Coronary artery (tissue), 2 donors: ENCODE data around the gene NCKAP5.

Source experiments
- DNase-seq: peaks from one replicate; pipeline ENCODE4 v3.0.0-alpha.2; 2017; ENCODE audit warnings: low spot score
- H3K27ac ChIP-seq, 2 donors: fragments of 200-600 bp; sonication (generic); one replicate each; pipeline ENCODE4 v1.5.1; 2016 to 2019
- H3K4me3 ChIP-seq: fragments of 200-600 bp; sonication (generic); 2 replicates; pipeline ENCODE4 v1.5.1; 2016; ENCODE audit warnings: mild to moderate bottlenecking, moderate library complexity
- TF ChIP-seq, protein P1 (sequence below): fragments of 200-600 bp; sonication (generic); IDR thresholded peaks from one replicate; pipeline ENCODE4 v1.5.1; 2019; ENCODE audit warnings: antibody characterized with exemption

Gene NCKAP5

GRCh38 chr2:133462811-133463210 lies 105.5 kb downstream of the NCKAP5 start:
- TF ChIP-seq, protein P1, sequence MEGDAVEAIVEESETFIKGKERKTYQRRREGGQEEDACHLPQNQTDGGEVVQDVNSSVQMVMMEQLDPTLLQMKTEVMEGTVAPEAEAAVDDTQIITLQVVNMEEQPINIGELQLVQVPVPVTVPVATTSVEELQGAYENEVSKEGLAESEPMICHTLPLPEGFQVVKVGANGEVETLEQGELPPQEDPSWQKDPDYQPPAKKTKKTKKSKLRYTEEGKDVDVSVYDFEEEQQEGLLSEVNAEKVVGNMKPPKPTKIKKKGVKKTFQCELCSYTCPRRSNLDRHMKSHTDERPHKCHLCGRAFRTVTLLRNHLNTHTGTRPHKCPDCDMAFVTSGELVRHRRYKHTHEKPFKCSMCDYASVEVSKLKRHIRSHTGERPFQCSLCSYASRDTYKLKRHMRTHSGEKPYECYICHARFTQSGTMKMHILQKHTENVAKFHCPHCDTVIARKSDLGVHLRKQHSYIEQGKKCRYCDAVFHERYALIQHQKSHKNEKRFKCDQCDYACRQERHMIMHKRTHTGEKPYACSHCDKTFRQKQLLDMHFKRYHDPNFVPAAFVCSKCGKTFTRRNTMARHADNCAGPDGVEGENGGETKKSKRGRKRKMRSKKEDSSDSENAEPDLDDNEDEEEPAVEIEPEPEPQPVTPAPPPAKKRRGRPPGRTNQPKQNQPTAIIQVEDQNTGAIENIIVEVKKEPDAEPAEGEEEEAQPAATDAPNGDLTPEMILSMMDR: no peak
- no peak for DNase-seq
- Histone ChIP-seq H3K27ac (no peak overlapping the region), H3K4me3 (no peak overlapping the region)

- TF ChIP-seq, protein P1: no peak
- Histone ChIP-seq H3K4me3 (no peak overlapping the region), H3K27ac (no peak overlapping the region)
- no peak for DNase-seq
Measured at GRCh38 chr2:133461484-133461883, 106.8 kb downstream of the NCKAP5 start.

- TF ChIP-seq, protein P1: no peak
- DNase-seq: no peak
- Histone ChIP-seq H3K4me3 (no peak overlapping the region), H3K27ac (no peak overlapping the region)
Measured at GRCh38 chr2:133459590-133459989, 108.7 kb downstream of the NCKAP5 start.

GRCh38 chr2:133458280-133458679 lies 110.0 kb downstream of the NCKAP5 start:
- H3K4me3 ChIP-seq: no peak overlapping the region

DNA sequence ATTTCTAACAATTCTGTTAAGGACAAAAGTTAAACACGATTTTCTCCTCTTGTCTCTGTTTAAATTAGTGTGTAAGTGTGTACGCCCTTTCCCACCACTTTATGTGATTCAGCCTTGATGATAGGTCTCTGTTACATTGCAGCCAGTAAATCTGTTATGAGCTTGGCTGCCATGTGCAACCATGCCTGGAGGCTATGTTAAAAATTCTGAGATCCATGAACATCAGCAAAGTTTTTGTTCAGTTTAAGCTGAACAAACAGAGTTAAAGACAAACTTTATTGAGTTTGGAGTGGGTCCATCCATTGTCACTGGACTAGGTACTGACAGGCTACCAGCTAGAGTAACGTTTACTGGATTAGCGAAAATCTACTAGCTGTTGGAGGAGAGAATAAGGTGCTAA lies 110.4 kb downstream of the NCKAP5 start:
- Histone ChIP-seq H3K4me3 (no peak overlapping the region), H3K27ac (no peak overlapping the region)
- TF ChIP-seq, protein P1: no peak
- no peak for DNase-seq

More at GRCh38 chr2:133458280-133458679, 110.0 kb downstream of the NCKAP5 start:
- TF ChIP-seq, protein P1: no peak
- no peak overlapping the region for H3K27ac ChIP-seq
- no peak for DNase-seq

GRCh38 chr2:133456971-133457370 lies 111.3 kb downstream of the NCKAP5 start:
- H3K4me3 ChIP-seq: no peak overlapping the region
- no peak overlapping the region for H3K27ac ChIP-seq
- no peak for DNase-seq
- TF ChIP-seq, protein P1: no peak

DNA sequence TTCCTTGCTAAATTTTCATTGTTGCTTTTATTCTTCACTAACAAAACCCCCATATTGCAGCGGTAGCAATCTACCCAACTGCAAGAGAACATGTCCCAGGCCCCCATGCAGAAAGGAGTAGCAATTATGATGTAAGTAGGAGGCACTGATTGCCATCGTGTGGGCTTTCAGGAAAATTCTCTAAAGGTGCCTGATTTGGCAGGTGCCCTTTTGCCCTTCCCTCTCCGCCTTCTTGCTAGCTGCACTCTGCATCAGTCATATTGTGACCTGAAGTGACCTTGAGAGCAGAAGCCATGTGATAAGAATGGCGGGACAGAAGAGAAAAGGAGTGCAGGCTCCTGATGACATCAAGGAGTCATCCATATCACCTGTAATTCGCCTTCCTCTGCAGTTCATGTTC lies 112.1 kb downstream of the NCKAP5 start:
- TF ChIP-seq, protein P1: no peak
- Histone ChIP-seq H3K27ac (no peak overlapping the region), H3K4me3 (no peak overlapping the region)
- no peak for DNase-seq
